Naive B cell (primary cell): ENCODE data around the gene FLT3LG. TPM values are rescaled to one million over a fixed set of nuclear protein-coding genes. Genes with fewer than 3 reads are reported as not detected.
"Not testable (repeated sequence)": the region's sequence is repeated elsewhere in the genome, so short reads cannot be mapped to it uniquely, and the experiment has no call there.

Experiments used
- ATAC-seq, 2 donors: fragments of 150-1000 bp; cut with Tn5 transposase; 2 replicates each; pipeline ENCODE4 v1.10.0; 2021; ENCODE audit warnings: low read depth in 2 of 2, mild to moderate bottlenecking in 2 of 2, moderate library complexity in 2 of 2
- DNase-seq: peaks from one replicate; pipeline ENCODE4 v3.0.0; 2022
- H3K27ac Mint-ChIP-seq, 6 donors: one replicate each; pipeline ENCODE4 v1.8.0; 2020 to 2022; ENCODE audit warnings: mild to moderate bottlenecking in 6 of 6, mixed read lengths in 6 of 6, moderate library complexity in 5 of 6, inconsistent platforms in 2 of 6
- H3K27me3 Mint-ChIP-seq, 3 donors: one replicate each; pipeline ENCODE4 v1.8.0; 2021 to 2022; ENCODE audit warnings: mixed read lengths in 3 of 3, mild to moderate bottlenecking in 1 of 3
- H3K36me3 Mint-ChIP-seq, 2 donors: one replicate each; pipeline ENCODE4 v1.8.0; 2020 to 2022; ENCODE audit warnings: mixed read lengths in 2 of 2, inconsistent platforms in 1 of 2, mild to moderate bottlenecking in 1 of 2
- H3K4me1 Mint-ChIP-seq, 3 donors: one replicate each; pipeline ENCODE4 v1.8.0; 2020 to 2022; ENCODE audit warnings: mixed read lengths in 3 of 3, inconsistent platforms in 1 of 3, mild to moderate bottlenecking in 1 of 3, moderate library complexity in 1 of 3
- H3K4me3 Mint-ChIP-seq, 8 donors: one replicate each; pipeline ENCODE4 v1.8.0; 2020 to 2022; ENCODE audit warnings: mild to moderate bottlenecking in 8 of 8, mixed read lengths in 8 of 8, moderate library complexity in 8 of 8, inconsistent platforms in 2 of 8
- H3K9me3 Mint-ChIP-seq, 7 donors: one replicate each; pipeline ENCODE4 v1.8.0; 2020 to 2022; ENCODE audit warnings: mixed read lengths in 7 of 7, mild to moderate bottlenecking in 5 of 7, inconsistent platforms in 2 of 7, moderate library complexity in 1 of 7
- polyA plus RNA-seq, 6 donors: library from polyadenylated mRNA; unstranded; fragments of 300-500 nt; fragmentation: Illumina TruSeq; gene quantifications; one replicate each; pipeline ENCODE4 v1.2.3, GENCODE V29; 2021; ENCODE audit warnings: low read depth in 6 of 6

Gene FLT3LG
- polyA plus RNA-seq, 6 donors from 2014 or later, result 9.5 to 15.0 (median 11.4) TPM

DNA sequence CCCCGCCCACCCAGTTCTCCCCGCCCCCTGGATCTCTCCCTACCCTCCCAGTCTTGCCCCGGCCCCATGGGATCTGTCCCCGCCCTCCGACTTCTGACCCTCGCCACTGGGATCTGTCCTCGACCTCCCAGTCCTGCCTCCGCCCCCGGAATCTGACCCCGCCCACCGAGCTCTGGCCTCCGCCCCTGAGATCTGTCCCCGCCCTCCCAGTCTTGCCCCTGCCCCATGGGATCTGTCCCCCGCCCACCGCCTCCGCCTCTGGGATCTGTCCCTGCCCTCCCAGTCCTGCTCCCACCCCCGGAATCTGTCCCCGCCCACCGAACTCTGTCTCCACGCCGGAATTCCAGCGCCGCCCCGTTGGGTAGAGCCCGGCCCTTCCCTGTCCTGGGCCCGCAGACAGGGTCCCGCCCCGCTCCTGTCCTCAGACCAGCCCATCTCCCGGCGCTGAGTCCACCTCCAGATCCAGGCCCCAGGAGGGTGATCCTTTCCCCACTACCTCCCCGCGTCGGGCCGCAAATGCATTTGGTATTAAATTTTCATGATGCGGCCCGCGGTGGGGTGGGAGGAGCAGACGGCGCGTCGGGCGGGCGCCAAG lies 31.1 kb upstream of the FLT3LG start:
- Mint-ChIP-seq H3K36me3 (peaks cover 3 to 21% of the 10 kb centered on the region in 2 donors), H3K4me1 (peaks cover 37 to 58% (median 48%) of the 10 kb centered on the region in 3 donors), H3K9me3 (peaks cover 0 to 4% (median 0%) of the 10 kb centered on the region in 7 donors), H3K27ac (peak overlapping the region in 5 of 6 donors; percentile 84 to 98 (median 93)), H3K27me3 (peaks cover 41 to 50% (median 47%) of the 10 kb centered on the region in 3 donors), H3K4me3 (peak overlapping the region; percentile 79 to 94 (median 91))
- ATAC-seq, result peak; percentile 16 to 20
- no peak for DNase-seq

DNA sequence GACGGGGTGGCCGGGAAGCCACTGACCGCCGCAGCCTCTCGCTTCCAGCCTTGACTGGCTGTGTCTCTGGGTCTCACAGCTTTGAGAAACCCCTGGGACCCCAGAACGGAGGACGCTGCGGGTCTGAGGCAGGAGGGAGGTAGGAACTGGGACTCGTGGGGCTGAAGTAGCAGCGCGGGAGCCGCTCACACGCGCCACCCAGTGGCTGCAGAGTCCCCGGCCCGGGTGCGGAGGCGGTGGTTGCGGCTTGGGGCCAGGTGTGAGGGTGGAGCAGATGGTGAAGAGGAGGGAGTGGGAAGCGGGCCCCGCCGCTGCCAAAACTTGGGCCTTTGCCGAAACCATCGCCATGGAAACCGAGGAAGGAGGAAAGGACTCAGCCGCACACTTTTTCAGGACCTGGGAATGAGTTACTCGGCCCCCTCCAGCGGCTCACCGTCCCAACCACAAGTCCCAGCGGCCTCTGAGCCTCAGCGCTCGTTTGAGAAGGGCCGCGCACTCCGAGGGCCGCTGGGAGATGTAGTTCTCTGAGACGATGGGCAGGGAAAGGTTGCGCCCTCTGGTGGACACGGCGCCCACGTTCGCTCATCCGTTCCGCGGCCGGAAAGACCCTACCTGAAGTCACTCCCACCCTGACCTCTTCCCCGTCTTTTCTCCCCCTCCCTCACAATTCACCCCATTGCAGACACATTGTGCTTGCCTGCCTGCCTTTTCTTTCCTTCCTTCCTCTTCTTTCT lies 30.5 kb upstream of the FLT3LG start:
- DNase-seq (peak; percentile 95), ATAC-seq (peak; percentile 87)
- Mint-ChIP-seq H3K36me3 (peaks cover 3 to 26% of the 10 kb centered on the region in 2 donors), H3K9me3 (peaks cover 0 to 4% (median 0%) of the 10 kb centered on the region in 7 donors), H3K27me3 (peaks cover 34 to 44% (median 41%) of the 10 kb centered on the region in 3 donors), H3K4me1 (peaks cover 37 to 57% (median 49%) of the 10 kb centered on the region in 3 donors), H3K27ac (peak overlapping the region; percentile 84 to 98 (median 94)), H3K4me3 (peak overlapping the region; percentile 79 to 94 (median 91))

DNA sequence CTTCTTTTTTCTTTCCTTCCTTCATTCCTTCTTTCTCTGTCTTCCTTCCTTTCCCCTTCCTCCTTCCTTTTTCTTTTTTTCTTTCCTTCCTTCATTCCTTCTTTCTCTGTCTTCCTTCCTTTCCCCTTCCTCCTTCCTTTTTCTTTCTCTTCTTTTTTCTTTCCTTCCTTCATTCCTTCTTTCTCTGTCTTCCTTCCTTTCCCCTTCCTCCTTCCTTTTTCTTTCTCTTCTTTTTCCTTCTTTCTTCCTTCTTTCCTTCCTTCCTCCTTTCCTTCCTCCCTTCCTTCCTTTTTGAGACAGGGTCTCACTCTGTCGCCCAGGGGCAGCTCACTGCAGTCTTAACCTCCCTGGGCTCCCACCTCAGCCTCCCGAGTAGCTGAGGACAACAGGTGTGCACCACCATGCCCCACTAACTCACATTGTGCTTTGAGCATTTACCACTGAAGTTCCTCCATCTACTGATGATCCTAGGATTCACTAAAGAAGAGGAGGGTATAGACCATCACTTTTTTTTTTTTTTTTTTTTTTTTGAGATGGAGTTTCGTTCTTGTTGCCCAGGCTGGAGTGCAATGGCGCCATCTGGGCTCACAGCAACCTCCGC lies 29.8 kb upstream of the FLT3LG start:
- not testable (repeated sequence) for DNase-seq, ATAC-seq, H3K9me3 Mint-ChIP-seq
- Mint-ChIP-seq H3K36me3 (peaks cover 3 to 31% of the 10 kb centered on the region in 2 donors), H3K4me3 (peak overlapping the region; percentile 79 to 94 (median 91)), H3K27ac (peak overlapping the region; percentile 84 to 98 (median 94)), H3K27me3 (peaks cover 28 to 37% (median 34%) of the 10 kb centered on the region in 3 donors), H3K4me1 (peaks cover 41 to 64% (median 51%) of the 10 kb centered on the region in 3 donors)

GRCh38 chr19:49445997-49446396 lies 28.0 kb upstream of the FLT3LG start:
- H3K36me3 Mint-ChIP-seq, result peaks cover 0 to 31% of the 10 kb centered on the region in 2 donors
- DNase-seq (no peak), ATAC-seq (no peak)
- H3K27me3 Mint-ChIP-seq, result peaks cover 10 to 19% (median 16%) of the 10 kb centered on the region in 3 donors
- peak overlapping the region in 2 of 8 donors; percentile 34 to 37 for H3K4me3 Mint-ChIP-seq
- H3K9me3 Mint-ChIP-seq, result peaks cover 0 to 2% (median 0%) of the 10 kb centered on the region in 7 donors
- peaks cover 45 to 74% (median 58%) of the 10 kb centered on the region in 3 donors for H3K4me1 Mint-ChIP-seq
- H3K27ac Mint-ChIP-seq, result peak overlapping the region in 1 of 6 donors; percentile 52

- peak overlapping the region in 2 of 6 donors; percentile 62 to 81 for H3K27ac Mint-ChIP-seq
Observed at GRCh38 chr19:49447485-49448431, 26.3 kb upstream of the FLT3LG start.

DNA sequence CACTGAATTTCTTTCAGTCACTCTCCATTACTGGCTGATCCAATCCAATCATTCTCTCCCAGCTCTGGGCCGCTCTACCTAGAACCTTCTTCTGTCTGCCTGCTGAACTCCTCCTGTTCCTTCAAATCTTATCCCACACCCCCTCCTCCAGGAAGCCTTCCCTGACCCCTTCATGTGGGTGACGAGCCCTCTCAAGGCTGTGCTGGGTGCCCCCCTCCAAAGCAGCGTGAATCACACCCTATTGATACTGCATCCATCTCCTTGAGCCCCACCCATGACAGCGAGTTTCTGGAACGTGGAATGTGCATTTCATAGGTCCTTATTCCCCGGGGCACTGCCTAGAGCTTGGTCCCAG lies 25.6 kb upstream of the FLT3LG start:
- peak overlapping the region in 2 of 6 donors; percentile 73 to 81 for H3K27ac Mint-ChIP-seq
- DNase-seq, result no peak
- H3K4me3 Mint-ChIP-seq, result peak overlapping the region in 6 of 8 donors; percentile 44 to 99 (median 62)
- H3K27me3 Mint-ChIP-seq, result no peaks in the 10 kb centered on the region
- ATAC-seq, result no peak
- peaks cover 0 to 2% (median 0%) of the 10 kb centered on the region in 7 donors for H3K9me3 Mint-ChIP-seq
- H3K4me1 Mint-ChIP-seq, result peaks cover 47 to 74% (median 65%) of the 10 kb centered on the region in 3 donors
- H3K36me3 Mint-ChIP-seq, result peaks cover 6 to 18% of the 10 kb centered on the region in 2 donors

More at GRCh38 chr19:49447485-49448431, 26.3 kb upstream of the FLT3LG start:
- Mint-ChIP-seq H3K36me3 (peaks cover 6 to 18% of the 10 kb centered on the region in 2 donors), H3K4me1 (peaks cover 41 to 76% (median 59%) of the 10 kb centered on the region in 3 donors), H3K27me3 (peaks cover 0 to 1% (median under 1%) of the 10 kb centered on the region in 3 donors), H3K9me3 (no peaks in the 10 kb centered on the region), H3K4me3 (peak overlapping the region in 1 of 8 donors; percentile 96)
- ATAC-seq (no peak), DNase-seq (no peak)

DNA sequence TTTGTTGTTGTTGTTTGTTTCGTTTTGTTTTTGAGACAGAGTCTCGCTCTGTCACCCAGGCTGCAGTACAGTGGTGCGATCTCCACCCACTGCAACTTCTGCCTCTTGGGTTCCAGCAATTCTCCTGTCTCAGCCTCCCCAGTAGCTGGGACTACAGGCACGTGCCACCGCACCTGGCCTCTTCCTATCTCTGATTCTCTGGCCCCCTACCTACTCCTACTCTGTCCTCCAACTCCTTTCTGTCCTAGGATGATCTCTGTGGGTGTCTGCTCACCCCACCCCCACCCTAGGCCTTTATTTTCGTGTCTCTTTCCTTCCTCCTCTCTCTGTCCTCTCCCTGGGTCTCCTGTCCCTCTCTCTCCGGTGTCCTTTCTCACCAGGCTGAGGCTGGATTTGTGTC lies 23.6 kb upstream of the FLT3LG start:
- DNase-seq (no peak), ATAC-seq (no peak)
- H3K9me3 Mint-ChIP-seq, result peaks cover 0 to 2% (median 0%) of the 10 kb centered on the region in 7 donors
- no peaks in the 10 kb centered on the region for H3K27me3 Mint-ChIP-seq
- peak overlapping the region; percentile 53 to 100 (median 99) for H3K4me3 Mint-ChIP-seq
- peak overlapping the region in 3 of 6 donors; percentile 38 to 100 (median 76) for H3K27ac Mint-ChIP-seq
- H3K36me3 Mint-ChIP-seq, result peaks cover 6 to 18% of the 10 kb centered on the region in 2 donors
- H3K4me1 Mint-ChIP-seq, result peaks cover 44 to 72% (median 65%) of the 10 kb centered on the region in 3 donors

GRCh38 chr19:49451430-49452181 lies 22.4 kb upstream of the FLT3LG start, which contains the start of gene PIH1D1:
TSS of gene PIH1D1 (minus strand) at chr19:49451814. CDS start at chr19:49451574, 240 bp downstream.
- Mint-ChIP-seq H3K27me3 (no peaks in the 10 kb centered on the region), H3K27ac (peak within 1 kb of the TSS; percentile 100), H3K36me3 (peaks cover 11 to 18% of the 10 kb centered on the region in 2 donors), H3K4me3 (peak within 1 kb of the TSS; percentile 96 to 100 (median 99)), H3K9me3 (peaks cover 0 to 2% (median 0%) of the 10 kb centered on the region in 7 donors), H3K4me1 (peaks cover 44 to 69% (median 63%) of the 10 kb centered on the region in 3 donors)
- DNase-seq (peak; percentile 93), ATAC-seq (peak; percentile 61 to 64)

DNA sequence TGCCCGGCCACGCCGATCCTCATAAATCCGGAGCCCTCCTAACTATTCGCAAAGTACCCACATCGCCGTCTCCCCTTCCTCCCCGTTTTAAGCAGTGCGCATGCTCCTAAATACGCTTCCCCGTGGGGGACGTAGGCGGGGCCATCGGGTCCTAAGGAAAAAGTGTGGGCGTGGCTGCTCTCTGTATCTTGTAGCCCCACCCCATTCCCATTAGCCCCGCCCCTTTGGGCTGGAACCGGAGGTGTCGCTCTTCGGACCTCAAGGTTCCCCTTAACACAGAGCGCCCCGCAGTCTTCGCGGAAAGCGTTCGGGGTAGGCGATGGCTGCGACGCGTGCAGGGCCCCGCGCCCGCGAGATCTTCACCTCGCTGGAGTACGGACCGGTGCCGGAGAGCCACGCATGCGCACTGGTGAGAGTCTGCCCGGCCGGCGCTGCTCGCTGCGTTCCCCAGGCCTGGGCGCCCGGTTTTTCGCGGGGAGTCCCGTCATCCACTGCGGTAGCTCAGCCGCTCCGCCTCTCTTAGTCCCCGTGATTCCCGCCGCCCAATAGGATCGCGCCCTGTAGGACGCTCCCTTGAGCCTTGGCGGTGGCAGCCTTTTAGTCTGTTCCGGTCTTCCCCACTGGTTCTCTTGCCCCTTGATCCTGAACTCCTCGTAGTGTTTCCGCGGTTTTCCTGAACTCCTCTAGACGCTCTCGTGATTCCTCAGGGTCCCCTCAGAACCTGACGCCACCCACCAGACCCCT lies 20.8 kb upstream of the FLT3LG start, which contains the start of gene ALDH16A1:
TSS of gene ALDH16A1 (plus strand) at position 213 of the 744 bp plus-strand sequence. CDS start at position 320, 107 bp downstream.
- H3K4me1 Mint-ChIP-seq, result peaks cover 47 to 70% (median 63%) of the 10 kb centered on the region in 3 donors

DNA sequence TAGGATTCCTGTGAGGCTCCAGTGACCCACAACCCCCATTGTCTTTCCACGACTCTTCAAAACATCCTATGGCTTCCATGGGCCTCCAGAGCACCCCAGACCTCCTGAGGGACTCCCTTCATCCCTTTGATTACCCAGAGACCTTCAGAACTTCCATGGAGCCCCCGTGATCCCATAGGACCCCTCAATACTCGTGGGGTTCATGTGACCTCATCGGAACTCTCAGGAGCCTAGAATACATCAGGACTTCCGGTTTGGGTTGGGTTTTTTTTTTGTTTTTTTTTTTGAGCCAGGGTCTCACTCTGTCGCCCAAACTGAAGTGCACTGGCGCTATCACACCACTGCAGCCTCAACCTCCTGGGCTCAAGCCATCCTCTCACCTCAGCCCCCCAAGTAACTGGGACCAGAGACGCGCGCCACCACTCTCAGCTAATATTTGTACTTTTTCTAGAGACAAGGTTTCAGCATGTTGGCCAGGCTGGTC lies 20.2 kb upstream of the FLT3LG start:
- Mint-ChIP-seq H3K27me3 (no peaks in the 10 kb centered on the region), H3K4me3 (peak overlapping the region; percentile 89 to 100 (median 99)), H3K9me3 (peaks cover 0 to 2% (median 0%) of the 10 kb centered on the region in 7 donors), H3K4me1 (peaks cover 41 to 65% (median 57%) of the 10 kb centered on the region in 3 donors), H3K27ac (peak overlapping the region; percentile 100), H3K36me3 (peaks cover 16 to 18% of the 10 kb centered on the region in 2 donors)
- ATAC-seq, result peak; percentile 18 to 21
- DNase-seq, result peak; percentile 54

More for the DNA sequence above, 20.8 kb upstream of the FLT3LG start, which contains the start of gene ALDH16A1:
- Mint-ChIP-seq H3K36me3 (peaks cover 16 to 24% of the 10 kb centered on the region in 2 donors), H3K27ac (peak within 1 kb of the TSS; percentile 100), H3K4me3 (peak within 1 kb of the TSS; percentile 96 to 100 (median 99)), H3K27me3 (no peaks in the 10 kb centered on the region), H3K9me3 (peaks cover 0 to 2% (median 0%) of the 10 kb centered on the region in 7 donors)
- DNase-seq (peak; percentile 99), ATAC-seq (peak; percentile 79 to 81)

- no peaks in the 10 kb centered on the region for H3K27me3 Mint-ChIP-seq
- peaks cover 9 to 16% of the 10 kb centered on the region in 2 donors for H3K36me3 Mint-ChIP-seq
- peaks cover 0 to 2% (median 0%) of the 10 kb centered on the region in 7 donors for H3K9me3 Mint-ChIP-seq
- DNase-seq (no peak), ATAC-seq (no peak)
- H3K4me3 Mint-ChIP-seq, result peak overlapping the region in 2 of 8 donors; percentile 9 to 61
- H3K4me1 Mint-ChIP-seq, result peaks cover 31 to 50% (median 38%) of the 10 kb centered on the region in 3 donors
- peak overlapping the region in 2 of 6 donors; percentile 20 to 90 for H3K27ac Mint-ChIP-seq
Observed at GRCh38 chr19:49455773-49456172, 18.2 kb upstream of the FLT3LG start.
